ENCODE data around the gene FUCA1. TPM values are rescaled to one million over a fixed set of nuclear protein-coding genes. Genes with fewer than 3 reads are reported as not detected.

The FUCA1 gene
- total RNA-seq, 1 experiment from 2014 or later: 20.7 TPM

DNA sequence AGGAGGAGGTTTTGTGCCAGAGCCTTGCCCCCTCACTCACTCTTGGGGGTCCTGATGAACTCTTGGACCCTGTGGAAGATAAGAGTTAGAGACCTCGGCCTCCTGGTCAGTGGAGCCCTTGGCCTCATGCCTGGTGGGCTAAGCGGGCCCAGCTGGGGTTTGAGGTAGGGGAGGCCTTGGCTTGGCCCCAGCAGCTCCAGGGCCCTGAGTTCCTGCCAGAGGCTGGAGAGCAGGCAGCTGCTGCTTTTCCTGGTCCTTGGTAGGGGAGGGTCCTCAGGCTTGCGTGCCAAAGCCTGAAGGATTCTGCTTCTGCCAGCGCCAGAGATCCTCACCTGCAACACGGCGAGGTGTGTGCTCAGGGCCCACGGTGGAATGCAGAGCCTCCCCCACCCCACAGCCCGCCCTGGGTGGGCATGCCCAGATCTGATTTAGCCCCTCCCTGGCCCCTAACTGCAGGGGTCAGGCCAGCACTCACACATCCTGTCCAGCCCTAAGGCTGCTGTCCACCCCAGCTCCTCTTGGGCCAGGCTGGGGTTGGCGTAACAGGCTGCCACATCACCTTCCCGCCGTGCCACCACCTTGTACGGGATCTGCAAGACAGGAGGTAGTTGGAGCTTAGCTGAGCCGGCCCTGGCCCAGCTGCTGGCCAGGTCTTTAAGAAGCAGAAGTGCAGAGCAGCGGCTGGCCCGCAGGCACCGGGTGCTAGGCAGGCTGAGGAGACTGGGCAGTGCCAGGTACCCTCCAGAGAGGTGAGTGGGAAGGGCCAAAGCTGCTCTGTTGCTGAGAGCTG is 72.2 kb downstream of the FUCA1 start:
- no peak overlapping the region for H3K9ac ChIP-seq (ENCODE audit: low read length)
- H3K27ac ChIP-seq (ENCODE audit: low read depth, low read length): no peak overlapping the region
- ChIA-PET POLR2A (no interaction called here), CTCF (interaction anchor here (1.1 to 2.0 kb wide), 2 partner anchors 15 to 24 kb away, joined by 5 to 9 read pairs; no protein-coding TSS in a partner anchor), RAD21 (ENCODE audit: low non-redundant PET in 1 of 2, low total read pairs in 2 of 2, uncharacterized antibody in 2 of 2, unreplicated experiment in 2 of 2) (no interaction called here)
- no peaks in the 10 kb centered on the region for H4K20me1 ChIP-seq (ENCODE audit: insufficient read depth)
- H3K9me2 ChIP-seq (ENCODE audit: insufficient read depth): no peaks in the 10 kb centered on the region
- peaks cover 21 to 47% of the 10 kb centered on the region in 2 experiments for H3K4me1 ChIP-seq (ENCODE audit: control insufficient read depth in 1 of 2, insufficient read depth in 2 of 2, low read length in 2 of 2)
- TF ChIP-seq CEBPB (IDR thresholded peaks at IDR 0.05; ENCODE audit: low read depth) (no peak), EZH2phosphoT487 (IDR thresholded peaks at IDR 0.05; ENCODE audit: borderline replicate concordance) (no peak), ZFX (IDR thresholded peaks at IDR 0.05) (no peak), CBX3 (IDR thresholded peaks at IDR 0.05; ENCODE audit: low read depth) (no peak), JUND (IDR thresholded peaks at IDR 0.05) (no peak)
- TF ChIP-seq, protein P1, sequence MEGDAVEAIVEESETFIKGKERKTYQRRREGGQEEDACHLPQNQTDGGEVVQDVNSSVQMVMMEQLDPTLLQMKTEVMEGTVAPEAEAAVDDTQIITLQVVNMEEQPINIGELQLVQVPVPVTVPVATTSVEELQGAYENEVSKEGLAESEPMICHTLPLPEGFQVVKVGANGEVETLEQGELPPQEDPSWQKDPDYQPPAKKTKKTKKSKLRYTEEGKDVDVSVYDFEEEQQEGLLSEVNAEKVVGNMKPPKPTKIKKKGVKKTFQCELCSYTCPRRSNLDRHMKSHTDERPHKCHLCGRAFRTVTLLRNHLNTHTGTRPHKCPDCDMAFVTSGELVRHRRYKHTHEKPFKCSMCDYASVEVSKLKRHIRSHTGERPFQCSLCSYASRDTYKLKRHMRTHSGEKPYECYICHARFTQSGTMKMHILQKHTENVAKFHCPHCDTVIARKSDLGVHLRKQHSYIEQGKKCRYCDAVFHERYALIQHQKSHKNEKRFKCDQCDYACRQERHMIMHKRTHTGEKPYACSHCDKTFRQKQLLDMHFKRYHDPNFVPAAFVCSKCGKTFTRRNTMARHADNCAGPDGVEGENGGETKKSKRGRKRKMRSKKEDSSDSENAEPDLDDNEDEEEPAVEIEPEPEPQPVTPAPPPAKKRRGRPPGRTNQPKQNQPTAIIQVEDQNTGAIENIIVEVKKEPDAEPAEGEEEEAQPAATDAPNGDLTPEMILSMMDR (IDR thresholded peaks at IDR 0.05 in 2 of 3, conservative IDR thresholded peaks at IDR 0.05 in 1 of 3; ENCODE audit: borderline replicate concordance in 1 of 3, insufficient read depth in 1 of 3, low read depth in 2 of 3, low read length in 2 of 3): no peak
- TF ChIP-seq, protein P2, sequence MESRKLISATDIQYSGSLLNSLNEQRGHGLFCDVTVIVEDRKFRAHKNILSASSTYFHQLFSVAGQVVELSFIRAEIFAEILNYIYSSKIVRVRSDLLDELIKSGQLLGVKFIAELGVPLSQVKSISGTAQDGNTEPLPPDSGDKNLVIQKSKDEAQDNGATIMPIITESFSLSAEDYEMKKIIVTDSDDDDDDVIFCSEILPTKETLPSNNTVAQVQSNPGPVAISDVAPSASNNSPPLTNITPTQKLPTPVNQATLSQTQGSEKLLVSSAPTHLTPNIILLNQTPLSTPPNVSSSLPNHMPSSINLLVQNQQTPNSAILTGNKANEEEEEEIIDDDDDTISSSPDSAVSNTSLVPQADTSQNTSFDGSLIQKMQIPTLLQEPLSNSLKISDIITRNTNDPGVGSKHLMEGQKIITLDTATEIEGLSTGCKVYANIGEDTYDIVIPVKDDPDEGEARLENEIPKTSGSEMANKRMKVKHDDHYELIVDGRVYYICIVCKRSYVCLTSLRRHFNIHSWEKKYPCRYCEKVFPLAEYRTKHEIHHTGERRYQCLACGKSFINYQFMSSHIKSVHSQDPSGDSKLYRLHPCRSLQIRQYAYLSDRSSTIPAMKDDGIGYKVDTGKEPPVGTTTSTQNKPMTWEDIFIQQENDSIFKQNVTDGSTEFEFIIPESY (IDR thresholded peaks at IDR 0.05; ENCODE audit: extremely low read depth, insufficient replicate concordance, low read length): no peak
- TF ChIP-seq, protein P3, sequence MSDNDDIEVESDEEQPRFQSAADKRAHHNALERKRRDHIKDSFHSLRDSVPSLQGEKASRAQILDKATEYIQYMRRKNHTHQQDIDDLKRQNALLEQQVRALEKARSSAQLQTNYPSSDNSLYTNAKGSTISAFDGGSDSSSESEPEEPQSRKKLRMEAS (IDR thresholded peaks at IDR 0.05): no peak
- DNase-seq (ENCODE audit: low read depth, low spot score) (no peak), ATAC-seq (no peak)
- no peak overlapping the region for H2AFZ ChIP-seq (ENCODE audit: low read depth, low read length, poor library complexity, severe bottlenecking)
- intact Hi-C loops (cut with micrococcal nuclease): loop anchor here (5.0 kb wide), 1 partner anchor 121 kb away; no protein-coding TSS in a partner anchor
- no peak overlapping the region for H3K4me3 ChIP-seq (replicated peaks in 1 of 2; ENCODE audit: low read depth in 1 of 2, low read length in 2 of 2)
- peaks cover 51% of the 10 kb centered on the region for H3K79me2 ChIP-seq (ENCODE audit: insufficient read depth, low read length)
- H3K9me3 ChIP-seq (ENCODE audit: control insufficient read depth in 1 of 2, insufficient read depth in 1 of 2, low read depth in 1 of 2, low read length in 2 of 2): no peaks in the 10 kb centered on the region
- H3K27me3 ChIP-seq (ENCODE audit: insufficient read depth, low read length): no peaks in the 10 kb centered on the region
- peaks cover 15 to 33% of the 10 kb centered on the region in 2 experiments; a peak in 3 of 4 replicates for H3K36me3 ChIP-seq (ENCODE audit: control insufficient read depth in 1 of 2, insufficient read depth in 2 of 2, low read length in 2 of 2)
- no TSS peak for BruUV-seq (replicated peaks)
- H3K4me2 ChIP-seq (ENCODE audit: low read length): no peak overlapping the region

Other genes starting within 250 kb of the FUCA1 start
- 1,262 TPM for gene RPL11, start 176.5 kb downstream of the FUCA1 start, total RNA-seq (2021; ENCODE audit: unreplicated experiment)
- gene ELOA, start 124.8 kb downstream of the FUCA1 start, total RNA-seq (2021; ENCODE audit: unreplicated experiment): 39.3 TPM
- gene PITHD1, start 89.9 kb downstream of the FUCA1 start, total RNA-seq (2021; ENCODE audit: unreplicated experiment): 57.2 TPM
- gene LYPLA2, start 77.1 kb downstream of the FUCA1 start, total RNA-seq (2021; ENCODE audit: unreplicated experiment): 78.0 TPM
- 114 TPM for gene GALE, start 67.5 kb downstream of the FUCA1 start, total RNA-seq (2021; ENCODE audit: unreplicated experiment)
- 36.2 TPM for gene HMGCL, start 42.9 kb downstream of the FUCA1 start, total RNA-seq (2021; ENCODE audit: unreplicated experiment)
- 0.05 TPM for gene CNR2, start 45.1 kb upstream of the FUCA1 start, total RNA-seq (2021; ENCODE audit: unreplicated experiment)
- 92.1 TPM for gene PNRC2, start 91.5 kb upstream of the FUCA1 start, total RNA-seq (2021; ENCODE audit: unreplicated experiment)
- gene SRSF10, start 112.0 kb upstream of the FUCA1 start, total RNA-seq (2021; ENCODE audit: unreplicated experiment): 142 TPM
- 7.9 TPM for gene MYOM3, start 243.8 kb upstream of the FUCA1 start, total RNA-seq (2021; ENCODE audit: unreplicated experiment)

Data from HCT116 (cell line).